Measurements from ENCODE around the gene NAA80.

- TF ChIP-seq, protein P1, sequence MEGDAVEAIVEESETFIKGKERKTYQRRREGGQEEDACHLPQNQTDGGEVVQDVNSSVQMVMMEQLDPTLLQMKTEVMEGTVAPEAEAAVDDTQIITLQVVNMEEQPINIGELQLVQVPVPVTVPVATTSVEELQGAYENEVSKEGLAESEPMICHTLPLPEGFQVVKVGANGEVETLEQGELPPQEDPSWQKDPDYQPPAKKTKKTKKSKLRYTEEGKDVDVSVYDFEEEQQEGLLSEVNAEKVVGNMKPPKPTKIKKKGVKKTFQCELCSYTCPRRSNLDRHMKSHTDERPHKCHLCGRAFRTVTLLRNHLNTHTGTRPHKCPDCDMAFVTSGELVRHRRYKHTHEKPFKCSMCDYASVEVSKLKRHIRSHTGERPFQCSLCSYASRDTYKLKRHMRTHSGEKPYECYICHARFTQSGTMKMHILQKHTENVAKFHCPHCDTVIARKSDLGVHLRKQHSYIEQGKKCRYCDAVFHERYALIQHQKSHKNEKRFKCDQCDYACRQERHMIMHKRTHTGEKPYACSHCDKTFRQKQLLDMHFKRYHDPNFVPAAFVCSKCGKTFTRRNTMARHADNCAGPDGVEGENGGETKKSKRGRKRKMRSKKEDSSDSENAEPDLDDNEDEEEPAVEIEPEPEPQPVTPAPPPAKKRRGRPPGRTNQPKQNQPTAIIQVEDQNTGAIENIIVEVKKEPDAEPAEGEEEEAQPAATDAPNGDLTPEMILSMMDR (IDR thresholded peaks at IDR 0.05) = no peak
- TF ChIP-seq POLR2A (IDR thresholded peaks at IDR 0.05) = no peak
These were observed 31.1 kb upstream of the NAA80 start for GRCh38 chr3:50330330-50330729.
